HG03060 (cell line): ENCODE measurements around the gene DPEP3.
"Not testable (repeated sequence)": the region's sequence is repeated elsewhere in the genome, so short reads cannot be mapped to it uniquely, and the experiment has no call there.

Experiments used
- ATAC-seq: cut with Tn5 transposase; IDR thresholded peaks from one replicate; pipeline ENCODE4 v1.9.1; 2021; ENCODE audit warnings: low read depth, moderate number of reproducible peaks; ENCODE audit not compliant: unreplicated experiment

The DPEP3 gene

DNA sequence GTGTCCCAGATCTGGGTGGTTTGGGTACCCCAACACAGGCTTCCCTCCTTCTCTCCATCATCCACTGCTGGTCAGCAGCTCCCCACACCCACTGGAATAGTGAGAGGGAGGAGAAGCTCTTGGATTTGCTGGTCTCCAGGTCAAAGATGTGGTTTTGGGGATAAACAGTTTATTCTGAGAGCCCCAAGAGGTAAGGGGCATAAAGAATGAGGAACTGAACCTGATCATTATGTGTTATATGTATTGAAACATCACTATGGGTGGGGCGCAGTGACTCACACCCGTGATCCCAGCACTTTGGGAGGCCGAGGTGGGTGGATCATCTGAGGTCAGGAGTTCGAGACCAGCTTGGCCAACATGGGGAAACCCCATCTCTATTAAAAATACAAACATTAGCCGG is 15.1 kb upstream of the DPEP3 start:
- no peak for ATAC-seq

DNA sequence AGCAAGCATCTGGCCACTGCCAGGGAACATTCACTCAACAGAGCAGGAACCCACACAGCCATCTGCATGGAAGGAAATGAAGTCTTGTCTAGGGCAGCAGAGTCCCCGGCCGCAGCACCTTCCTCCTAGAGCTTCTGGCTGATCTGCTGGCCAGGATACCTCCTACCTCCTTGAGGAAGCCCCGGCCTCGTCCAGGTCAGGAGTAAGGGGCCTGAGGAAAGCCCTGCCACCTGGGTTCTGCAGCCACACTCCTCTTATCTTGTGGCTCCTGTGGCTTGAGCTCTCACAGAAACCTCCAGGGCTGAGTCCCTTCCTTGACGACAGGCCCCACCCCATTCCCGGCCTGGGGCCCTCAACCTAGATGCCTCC is 13.7 kb upstream of the DPEP3 start:
- not testable (repeated sequence) for ATAC-seq

DNA sequence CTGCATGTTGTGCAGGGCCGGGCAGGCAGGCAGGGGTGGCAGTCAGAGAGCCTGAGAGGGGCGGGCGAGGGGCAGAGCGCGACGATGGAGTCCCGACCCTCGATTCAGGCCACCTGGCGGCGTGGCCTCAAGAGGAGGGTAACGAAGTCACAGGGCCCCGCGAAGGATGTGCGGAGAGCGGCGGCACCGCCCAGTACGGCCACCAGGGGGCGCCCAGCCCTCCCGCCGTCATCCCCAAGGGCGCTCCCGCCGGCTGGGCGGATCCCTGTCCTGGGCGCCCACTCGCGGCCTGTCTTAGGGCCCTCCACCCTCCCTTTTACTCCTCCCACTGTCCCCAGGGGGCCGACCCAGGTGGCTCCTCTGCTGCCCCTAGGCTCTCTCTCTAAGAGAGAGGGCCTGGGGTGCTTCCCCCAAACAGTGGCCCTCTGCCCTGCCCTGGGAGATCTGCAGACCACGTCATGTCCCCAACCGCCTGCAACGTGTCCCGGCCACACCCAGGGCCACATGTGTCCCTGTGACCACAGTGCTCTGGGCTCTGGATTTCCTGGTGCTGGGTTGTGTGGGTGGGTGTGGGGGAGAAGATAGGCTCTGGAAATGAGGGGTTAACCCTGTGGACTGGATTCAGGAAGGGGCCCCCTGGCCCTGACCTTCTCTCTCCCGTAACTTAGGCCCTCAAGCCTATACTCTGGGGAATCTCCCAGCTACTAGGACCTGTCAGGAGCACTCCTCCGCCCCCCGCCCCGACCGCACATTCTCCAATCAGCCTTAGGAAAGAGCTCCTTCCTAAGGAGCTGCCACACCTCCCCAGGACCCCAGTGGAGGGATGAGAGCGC is 13.1 kb upstream of the DPEP3 start:
- ATAC-seq: no peak

DNA sequence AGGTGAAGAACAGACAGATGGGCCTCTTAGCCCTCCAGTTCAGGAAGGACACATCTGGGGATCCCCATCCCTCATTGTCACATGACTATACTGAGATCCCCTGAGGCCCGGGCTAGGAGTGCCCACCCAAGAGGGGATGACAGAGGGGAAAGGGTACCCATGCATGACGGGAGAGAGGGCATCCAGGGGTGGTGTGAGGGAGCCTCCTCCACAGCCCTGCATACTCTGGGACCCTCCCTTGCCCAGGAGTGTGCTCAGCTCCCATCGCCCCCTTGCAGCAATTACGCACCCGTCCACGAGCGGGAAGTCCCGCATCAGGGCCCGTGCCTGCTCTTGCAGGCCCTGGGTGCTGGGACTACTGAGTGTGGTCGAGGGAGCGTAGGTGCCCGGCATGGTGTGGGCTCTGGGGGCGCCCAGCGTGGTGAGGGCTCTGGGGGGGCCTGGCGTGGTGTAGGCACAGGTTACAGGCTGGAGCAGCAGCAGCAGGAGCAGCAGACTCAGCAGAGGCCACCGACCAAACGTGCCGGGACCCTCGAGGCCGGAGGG is 12.4 kb upstream of the DPEP3 start:
- ATAC-seq: no peak

DNA sequence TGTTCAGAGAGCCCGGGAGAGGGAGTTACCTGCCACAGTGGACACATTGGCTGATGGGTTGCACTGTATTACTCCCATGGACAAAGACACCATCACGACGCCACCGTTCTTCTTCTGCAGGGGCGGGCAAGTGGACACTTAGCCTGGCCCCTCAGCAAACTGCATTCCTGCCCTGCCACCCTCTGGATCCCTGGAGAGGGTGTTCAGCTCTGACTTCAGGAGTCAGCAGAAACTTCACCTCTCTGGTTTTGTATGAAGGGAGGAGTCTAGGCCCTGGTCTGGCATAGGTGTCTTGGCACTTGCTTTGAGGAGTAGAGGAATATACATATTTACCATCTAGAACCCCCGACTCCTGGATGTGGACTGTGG is 9.7 kb upstream of the DPEP3 start:
- ATAC-seq: no peak

DNA sequence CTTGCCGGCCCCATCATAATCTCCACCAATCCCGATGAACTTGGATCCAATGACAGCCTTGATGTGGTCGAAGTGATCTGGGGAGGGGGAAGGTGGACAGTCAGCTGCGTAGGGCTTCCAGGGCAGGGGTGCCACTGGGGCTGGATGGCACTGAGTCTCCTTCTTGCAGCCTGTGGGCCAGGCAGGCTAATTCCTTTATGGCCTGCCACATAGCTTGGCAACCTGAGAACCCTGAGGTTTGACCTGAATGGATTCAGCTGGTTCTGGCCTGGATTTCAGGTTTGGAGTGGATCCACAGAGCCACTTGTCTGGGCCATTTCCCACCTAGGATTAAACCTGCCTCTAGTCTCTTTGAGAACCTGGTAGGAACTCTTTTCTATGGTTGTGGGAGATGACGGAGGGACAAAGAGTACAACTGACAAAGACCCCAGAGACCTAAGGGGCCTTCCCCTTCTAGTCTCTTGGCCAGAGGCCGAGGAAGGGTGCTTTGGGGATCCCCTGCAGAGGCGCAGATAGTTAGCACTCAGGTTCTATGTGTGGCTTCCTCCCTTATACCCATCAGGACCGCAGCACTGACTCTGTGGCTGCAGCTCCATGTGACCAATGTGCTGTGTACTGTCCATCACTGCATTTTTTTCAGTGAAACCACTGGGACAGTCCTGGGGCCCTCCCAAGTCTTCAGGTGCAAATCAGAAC is 9.2 kb upstream of the DPEP3 start:
- no peak for ATAC-seq

DNA sequence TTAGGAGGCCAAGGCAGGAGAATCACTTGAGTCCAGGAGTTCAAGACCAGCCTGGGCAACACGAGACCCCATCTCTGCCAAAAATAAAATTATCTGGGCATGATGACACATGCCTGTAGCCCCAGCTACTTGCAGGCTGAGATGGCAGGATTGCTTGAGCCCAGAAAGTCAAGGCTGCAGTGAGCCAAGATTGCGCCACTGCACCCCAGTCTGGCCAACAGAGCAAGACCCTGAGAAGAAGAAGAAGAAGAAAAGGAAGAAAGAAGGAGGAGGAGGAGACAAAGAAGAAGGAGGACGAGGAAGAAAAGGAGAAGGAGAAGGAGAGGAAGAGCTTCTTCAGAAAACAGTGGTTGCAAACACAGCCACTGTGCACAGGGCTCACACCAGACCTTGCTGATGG is 8.4 kb upstream of the DPEP3 start:
- ATAC-seq: no peak

DNA sequence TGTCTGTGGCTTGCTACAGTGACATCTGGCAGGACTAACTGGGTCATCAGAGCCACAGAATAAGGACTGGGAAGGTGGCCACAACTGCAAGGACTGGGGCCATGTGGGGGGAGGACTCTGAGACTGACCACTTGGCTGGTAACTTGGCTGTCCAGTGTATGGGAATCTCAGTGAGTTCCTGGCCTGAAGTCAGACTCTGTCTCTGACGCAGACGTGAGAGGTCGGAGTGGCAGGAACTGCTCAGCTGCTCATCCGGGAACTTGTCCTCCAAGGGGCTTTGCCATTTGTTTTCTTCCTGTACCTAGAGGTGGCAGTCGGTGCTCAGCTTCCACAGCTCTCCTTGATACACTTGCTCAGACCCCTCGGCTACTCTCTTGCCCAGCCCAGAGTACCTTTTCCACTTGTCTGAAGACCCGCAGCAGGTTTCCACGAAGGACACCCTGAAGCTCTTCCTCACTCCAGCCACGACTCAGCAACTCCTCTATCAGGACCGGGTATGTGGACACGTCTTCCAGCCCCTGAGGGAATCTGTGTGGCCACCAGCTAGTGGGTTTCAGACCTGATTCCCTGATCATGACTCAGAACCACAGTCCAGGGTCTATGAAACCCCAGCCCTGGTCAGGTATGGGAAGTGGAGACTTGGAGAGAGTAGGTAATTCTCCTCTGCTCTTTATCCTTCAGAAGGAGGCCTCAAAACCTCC is 7.3 kb upstream of the DPEP3 start:
- no peak for ATAC-seq

DNA sequence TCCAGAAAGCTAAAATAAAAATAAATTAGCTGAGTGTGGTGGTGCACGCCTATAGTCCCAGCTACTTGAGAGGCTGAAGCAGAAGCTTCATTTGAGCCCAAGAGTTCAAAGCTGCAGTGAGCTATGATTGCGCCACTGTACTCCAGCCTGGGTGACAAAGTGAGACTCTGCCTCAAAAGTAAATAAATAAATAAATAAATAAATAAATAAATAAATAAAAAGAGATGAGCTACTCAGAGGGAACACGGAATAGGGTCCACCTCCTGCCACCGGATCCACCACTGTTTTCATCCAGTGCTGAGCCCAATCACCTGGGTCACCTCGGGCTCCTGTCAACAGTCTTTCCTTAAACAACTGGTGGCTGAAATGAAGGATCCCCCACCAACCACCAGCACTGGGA is 6.7 kb upstream of the DPEP3 start:
- ATAC-seq: no peak

DNA sequence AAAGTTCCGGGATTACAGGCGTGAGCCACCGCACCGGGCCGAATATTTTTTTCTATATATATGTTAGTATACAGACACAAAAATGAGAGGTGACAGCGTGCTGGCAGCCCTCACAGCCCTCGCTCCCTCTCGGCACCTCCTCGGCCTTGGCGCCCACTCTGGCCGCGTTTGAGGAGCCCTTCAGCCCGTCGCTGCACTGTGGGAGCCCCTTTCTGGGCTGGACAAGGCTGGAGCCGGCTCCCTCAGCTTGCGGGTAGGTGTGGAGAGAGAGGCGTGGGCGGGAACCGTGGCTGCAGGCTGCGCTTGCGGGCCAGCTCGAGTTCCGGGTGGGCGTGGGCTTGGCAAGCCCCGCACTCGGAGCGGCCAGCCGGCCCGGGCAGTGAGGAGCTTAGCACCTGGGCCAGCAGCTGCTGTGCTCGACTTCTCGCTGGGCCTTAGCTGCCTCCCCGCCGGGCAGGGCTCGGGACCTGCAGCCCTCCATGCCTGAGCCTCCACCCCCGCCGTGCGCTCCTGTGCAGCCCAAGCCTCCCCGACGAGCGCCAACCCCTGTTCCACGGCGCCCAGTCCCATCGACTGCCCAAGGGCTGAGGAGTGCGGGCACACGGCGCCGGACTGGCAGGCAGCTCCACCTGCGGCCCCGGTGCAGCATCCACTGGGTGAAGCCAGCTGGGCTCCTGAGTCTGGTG is 1.9 kb upstream of the DPEP3 start:
- no peak for ATAC-seq

DNA sequence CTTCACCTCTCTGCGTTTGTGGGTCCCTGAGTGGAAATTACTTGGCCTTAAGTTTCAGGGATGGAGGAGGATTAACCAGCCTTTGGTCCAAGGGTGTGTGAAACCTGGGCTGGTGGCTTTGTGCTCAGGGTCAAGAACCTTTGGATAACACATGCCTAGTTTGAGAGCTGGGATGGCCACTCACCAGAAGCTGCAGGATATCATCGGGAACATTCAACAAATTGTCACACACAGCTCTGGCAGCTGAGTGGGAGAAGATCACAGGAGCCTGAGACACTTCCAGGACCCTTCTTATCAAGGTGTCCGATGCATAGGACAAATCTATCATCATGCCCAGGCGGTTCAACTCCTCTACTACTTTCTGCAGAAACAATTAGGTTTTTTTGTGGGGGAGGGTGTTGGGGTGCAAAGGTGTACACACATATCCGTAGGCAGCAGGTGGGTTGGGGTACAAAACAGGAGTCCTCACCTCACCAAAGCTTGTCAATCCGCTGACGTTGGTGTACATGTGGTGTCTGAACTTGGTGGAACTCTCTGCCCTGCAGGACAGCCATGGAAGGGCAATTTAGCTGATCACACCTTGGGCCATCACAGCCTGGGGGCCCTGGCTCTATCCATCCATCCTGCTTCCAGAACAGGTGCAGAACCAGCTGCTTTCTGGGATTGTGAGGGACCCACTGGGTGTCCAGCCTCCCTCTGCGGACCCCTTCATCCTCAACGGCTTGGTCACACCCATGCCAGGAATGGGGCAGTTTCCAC is 2.7 kb downstream of the DPEP3 start:
- no peak for ATAC-seq

DNA sequence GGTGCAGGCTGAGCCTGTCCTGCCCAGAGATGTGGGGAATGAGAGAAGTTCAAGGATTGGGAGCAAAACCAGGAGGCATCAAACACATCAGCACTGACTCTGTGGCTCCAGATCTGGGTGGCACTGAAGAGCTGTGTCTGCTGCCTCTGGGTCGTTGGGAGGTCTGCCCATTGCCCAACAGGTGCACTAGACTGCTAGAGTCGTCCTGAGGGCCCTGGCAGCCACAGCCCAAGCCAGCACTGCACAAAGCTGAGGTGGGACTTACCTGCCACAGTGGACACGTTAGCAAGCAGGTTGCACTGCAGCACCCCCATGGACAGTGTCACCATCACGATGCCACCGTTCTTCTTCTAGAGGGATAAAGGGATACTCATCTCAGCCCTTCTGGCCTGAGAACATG is 3.3 kb downstream of the DPEP3 start:
- no peak for ATAC-seq

DNA sequence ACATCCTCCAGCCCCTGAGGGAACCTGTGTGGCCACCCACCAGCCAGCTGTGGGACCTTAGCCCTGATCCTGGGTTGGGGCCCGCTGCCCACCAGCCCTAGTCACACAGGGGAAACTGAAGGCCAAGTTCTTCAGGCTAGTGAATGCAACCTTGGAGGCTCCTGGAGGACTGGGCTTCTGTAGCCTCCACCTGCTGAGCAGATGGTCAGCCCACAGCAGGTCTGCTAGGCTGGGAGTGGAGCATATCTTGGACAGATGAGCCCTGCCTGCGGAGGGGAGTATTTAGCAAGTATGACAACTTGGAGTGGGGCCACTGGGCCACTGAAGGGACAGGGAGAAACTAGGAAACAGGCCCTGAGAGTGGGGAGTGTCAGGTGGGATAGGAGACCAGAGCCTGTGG is 4.1 kb downstream of the DPEP3 start:
- no peak for ATAC-seq

DNA sequence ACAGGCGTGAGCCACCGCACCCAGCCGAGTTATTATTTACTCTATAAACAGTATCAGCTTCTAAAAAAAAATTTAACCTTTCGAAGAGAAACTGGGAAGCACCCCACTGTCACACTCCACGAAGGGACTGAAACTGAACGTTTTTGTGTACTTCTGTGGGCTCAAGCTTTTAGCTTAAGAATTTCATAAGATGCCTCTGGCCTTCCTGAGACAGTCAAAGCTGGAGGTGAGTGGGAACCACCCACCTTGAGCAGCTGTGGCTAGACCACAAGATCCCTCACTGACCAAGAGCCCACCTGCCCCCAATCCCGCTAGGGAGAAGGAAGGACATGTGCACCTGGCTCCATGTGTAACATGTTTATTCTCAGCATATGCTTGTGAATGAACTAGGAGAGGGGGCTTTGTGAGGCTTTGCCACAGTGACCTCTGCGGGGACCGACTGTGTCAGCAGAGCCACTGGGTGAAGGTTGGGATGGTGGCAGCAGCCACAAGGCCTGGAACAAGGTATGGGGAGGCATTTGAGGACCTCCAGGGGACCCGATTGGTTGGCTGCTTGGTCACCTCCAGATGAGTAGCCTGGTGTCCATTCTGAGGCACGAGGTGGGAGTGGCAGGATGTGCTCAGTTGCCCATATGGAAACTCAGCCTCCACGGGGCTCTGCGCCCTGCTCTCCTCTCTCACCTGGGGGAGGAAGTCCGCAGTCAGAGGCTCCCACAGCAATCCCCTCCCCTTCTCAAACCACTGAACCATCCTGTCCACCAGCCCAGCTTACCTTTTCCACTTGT is 4.8 kb downstream of the DPEP3 start:
- ATAC-seq: no peak

DNA sequence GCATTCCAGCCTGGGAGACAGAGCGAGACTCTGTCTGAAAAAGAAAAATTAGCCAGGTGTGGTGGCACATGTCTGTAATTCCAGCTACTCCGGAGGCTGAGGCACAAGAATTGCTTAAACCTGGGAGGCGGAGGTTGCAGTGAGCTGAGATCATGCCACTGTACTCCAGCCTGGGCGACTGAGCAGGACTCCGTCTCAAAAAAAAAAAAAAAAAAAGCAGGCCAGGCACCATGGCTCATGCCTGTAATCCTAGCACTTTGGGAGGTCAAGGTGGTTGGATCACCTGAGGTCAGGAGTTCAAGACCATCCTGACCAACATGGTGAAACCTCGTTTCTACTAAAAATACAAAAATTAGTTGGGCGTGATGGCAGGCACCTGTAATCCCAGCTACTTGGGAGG is 8.0 kb downstream of the DPEP3 start:
- ATAC-seq: not testable (repeated sequence)

DNA sequence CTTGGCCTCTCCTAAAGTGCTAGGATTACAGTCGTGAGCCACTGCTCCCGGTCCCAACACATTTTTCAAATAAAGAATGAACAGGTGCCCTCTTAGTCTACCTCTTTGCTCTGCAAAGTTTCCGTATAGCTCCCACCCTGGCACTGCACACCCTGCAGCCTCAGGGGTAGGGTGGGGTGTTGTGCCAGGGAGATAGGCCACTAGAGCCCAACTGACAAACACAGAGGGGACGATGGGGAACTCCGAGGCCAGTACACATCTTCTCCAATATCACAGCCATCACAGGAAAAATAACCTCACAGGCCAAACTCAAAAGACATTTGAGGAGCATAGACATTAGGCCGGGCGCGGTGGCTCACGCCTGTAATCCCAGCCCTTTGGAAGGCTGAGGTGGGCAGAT is 9.2 kb downstream of the DPEP3 start:
- ATAC-seq: no peak

DNA sequence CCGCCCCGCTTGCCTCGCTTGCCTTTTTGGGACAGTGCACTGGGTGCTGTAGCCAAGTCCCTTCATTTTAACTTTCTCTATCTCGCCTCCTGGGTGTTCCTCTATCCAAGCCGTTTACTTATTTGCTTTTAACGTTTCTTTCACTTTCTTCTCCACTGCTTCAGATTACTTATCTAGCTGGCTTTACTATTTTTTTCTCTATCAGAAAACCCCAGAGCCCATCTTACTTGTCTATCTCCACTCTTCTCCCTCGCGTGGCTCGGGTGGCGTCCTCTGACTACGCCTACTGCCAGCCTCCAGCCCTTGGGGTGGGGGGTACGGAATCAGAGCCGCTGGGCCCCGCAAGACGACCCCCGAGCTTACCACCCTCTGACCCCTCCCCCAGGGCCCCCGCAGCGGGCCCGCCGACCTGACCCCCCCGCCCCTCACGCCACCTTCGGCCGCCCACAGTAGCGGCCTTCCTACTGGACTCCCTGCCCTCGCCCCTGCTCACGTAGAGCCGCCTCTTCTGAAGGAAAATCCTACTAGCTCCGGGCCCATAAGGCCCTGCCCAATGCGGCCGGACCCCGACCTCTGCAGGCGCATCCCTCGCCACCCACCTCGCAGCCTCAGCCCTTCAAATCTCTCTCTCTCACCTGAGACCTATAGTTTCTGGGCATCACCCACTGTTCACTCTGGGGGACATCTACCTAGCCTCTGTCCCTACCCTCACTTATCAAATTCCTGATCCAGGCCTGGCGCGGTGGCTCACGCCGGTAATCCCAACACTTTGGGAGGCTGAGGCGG is 10.9 kb downstream of the DPEP3 start:
- no peak for ATAC-seq

DNA sequence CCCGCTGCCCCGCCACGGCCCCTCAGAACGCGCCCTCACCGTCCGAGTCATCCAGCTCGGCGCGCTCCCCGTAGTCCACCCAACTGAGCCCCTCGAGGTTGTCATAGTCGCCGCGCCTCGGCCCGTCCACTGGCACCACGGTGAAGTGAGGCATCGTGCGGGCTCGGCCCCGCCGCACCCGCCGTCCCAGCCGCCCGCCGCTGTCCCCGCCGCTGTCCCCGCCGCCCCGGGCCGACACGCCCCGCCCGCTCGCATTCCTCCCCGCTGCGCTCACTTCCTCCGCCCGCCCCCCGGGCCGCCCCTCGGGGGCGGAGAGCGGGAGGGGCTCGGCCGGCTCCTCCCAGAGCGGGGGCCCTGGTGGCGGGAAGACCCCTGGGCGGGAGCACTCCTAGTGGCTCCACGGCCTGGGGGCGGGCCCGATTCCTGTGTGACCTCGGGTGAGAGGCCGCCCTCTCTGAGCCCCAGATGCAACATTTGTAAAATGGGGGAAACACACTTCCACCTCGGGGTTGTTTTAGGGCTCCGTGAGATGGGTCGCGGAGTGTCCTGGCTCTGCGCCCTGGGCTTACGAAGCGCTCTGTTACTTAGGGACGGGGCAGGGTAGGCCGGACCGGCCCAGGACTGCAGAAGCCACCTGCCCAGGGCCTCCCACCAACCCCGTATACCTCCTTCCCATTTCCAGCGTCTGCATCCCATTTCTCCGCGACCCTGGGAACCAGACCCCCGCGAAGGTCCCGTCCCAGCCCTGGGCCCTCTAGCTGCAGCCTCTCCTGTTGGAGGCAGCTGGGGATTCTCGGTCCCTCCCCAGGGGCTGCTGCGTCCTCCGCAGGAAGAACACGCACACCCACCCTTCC is 11.7 kb downstream of the DPEP3 start, which contains the start of gene SLC12A4:
TSS of gene SLC12A4 (minus strand) at position 238 of the 854 bp plus-strand sequence. CDS start at position 154, 84 bp downstream.
- ATAC-seq: no peak
